GM18505 (cell line): ENCODE data around the gene PPRC1.

Experiments
- ATAC-seq: cut with Tn5 transposase; IDR thresholded peaks from one replicate; pipeline ENCODE4 v1.9.1; 2021; ENCODE audit not compliant: unreplicated experiment
- POLR2A ChIP-seq: IDR thresholded peaks from 4 replicates; pipeline ENCODE4 v1.6.1; 2011; ENCODE audit warnings: borderline replicate concordance; ENCODE audit not compliant: insufficient read depth, insufficient read length; ENCODE audit errors: extremely low read depth

Gene PPRC1

DNA sequence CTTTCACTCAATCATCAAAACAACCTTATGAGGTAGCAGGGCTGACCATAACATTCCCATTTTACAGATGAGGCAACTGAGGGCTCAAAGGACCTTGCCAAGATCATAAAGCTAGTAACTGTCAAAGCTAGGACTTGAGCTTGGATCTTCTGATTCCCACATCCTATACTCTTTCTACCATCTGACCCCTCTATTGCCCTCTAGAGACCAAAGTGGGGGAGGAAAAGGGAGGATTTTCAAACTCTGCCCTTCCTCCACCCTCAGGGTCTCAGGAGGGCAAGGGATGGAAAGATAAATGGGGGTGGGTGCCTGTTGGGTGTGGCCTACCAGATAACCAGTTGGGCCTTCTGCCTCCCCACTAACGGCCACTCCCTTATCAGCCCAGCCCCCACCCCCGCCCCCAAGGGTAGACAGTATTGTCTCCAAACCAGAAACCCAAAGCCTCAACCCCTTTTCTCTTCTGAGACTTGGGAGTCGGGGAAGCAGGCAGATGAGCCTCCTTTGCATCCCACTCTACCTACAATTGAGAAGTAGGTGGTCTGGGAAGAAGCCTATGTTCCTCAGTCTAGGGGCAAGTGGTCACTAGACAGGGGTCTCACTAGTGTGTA lies 20.5 kb upstream of the PPRC1 start:
- no peak for TF ChIP-seq POLR2A
- ATAC-seq = no peak

DNA sequence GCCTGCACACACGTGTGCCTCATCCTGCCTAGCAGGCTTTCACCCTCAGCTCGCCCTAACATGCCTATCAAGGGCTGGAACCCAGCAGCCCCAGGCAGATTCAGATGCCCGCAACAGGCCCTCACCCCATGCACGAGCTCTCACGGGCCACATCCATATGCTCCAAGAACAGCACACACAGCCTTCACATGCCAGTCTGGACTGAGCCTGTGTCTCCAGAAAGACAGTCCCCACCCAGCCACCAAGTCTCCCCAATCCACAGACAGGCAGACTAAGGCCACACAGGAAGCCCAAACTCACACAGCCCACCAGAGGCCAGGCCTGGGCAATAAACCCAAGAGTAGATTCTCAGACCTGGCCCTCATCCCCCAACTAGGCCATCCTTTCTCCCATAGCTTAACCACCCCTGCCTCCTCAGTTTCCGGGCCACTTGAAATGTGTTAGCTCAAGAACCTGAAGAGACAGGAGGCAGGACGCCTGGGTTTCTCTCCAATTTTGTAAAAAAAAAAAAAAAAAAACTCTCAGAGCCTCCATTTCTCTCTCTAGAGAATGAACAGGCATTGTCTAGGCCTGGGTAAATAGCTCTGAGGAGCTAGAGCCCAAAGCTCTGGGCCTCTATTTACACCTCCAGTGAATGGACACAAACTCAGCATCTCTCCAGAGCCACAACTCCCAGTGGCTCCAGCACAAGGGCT lies 19.4 kb upstream of the PPRC1 start:
- TF ChIP-seq POLR2A = no peak
- no peak for ATAC-seq

DNA sequence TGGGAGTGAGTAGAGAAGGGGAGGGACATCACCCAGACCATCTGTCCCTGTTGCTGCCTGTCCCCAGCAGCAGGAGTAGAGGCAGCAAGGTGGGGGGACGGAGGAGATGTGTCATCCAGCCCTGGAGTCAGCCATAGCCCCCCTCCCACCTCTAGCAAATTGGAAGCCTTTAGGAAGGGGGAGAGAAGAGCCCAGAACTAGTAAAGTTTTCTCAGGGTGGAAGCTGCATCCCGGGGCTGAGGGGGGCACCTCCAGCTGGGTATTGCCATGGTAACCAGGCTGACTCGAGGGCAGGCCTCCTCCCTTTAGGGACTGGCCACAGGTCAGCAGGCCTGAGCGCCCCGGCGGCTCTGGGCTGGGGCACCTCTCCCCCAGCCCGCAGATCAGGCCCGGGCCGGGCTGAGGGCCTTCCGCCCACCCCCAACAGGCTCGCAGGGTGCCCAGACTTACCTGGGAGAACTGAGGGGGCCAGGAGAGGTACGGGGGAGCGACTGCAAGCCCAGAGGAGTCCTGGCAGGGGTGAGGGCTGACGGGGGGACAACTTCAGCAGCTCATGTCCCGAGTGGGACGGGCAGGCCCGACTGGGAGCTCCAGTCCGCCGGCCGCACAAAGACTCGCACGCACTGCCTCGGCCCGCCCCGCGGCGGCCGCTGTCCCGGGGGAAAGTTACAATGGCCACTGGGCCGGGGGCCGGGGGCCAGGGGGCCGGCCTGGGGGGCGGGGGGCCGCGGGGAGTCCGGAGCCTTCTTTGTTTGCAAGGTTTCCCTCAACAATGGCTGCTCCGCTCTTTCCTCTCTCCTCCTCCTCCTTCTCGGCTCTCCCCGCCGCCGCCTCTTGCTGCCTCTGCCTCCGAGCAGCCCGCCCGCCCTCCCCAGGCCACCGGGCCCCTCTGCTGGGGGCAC lies 18.6 kb upstream of the PPRC1 start:
- no peak for ATAC-seq
- TF ChIP-seq POLR2A = no peak

DNA sequence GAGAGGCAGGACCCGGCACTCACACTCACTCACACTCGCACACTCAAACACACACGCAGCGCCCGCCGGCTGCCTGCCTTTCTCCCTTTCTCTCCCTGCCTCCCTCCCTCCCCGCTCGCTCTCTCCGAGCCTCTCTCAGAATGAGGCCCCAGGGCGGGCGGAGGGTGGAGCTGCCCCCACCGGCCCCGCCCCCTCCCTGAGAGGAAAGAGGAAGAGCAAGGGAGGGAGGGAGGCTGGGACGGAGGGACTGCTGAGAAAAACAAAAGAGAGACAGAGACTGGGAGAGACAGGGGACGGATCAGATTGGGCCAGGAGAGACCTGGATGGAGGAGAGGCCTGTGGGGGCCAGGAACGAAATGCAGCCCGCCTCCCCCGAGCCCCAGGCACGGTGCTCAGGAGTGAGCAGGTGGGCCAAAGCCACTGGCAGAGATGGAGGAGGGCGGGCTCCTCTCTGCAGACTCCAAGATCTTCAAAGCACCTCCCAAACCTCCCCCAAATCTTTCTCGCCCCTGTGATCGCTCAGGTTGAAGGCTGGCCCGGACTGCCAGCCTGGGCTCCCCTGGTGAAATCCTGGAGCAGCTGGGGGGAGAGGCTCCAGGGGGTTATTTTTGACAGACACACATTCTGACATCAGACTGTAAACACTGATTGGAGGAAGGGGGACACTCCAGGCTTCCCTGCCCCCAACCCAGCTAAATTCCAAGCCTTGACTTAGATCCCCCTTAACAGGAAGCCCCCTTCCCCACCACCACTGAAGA lies 17.8 kb upstream of the PPRC1 start:
- ATAC-seq = no peak
- peak; percentile 81 for TF ChIP-seq POLR2A

DNA sequence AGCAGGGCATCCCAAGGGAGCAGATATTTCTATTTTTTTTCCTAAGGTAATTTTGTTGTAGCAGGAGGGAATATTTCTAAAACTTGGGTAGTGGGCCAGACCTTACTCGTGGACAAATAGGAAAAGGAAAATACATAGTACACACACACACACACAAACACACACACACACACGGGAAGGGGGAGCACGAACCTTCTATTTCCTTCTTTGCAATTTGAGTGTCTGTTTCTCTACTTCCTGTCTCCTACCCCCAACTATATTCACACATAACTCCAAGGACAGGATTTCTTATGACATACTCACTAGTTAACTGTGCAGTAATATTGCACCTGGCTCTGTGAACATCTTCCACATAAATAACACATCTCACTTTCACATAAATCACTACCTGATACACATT lies 17.1 kb upstream of the PPRC1 start:
- TF ChIP-seq POLR2A = no peak
- ATAC-seq = no peak

DNA sequence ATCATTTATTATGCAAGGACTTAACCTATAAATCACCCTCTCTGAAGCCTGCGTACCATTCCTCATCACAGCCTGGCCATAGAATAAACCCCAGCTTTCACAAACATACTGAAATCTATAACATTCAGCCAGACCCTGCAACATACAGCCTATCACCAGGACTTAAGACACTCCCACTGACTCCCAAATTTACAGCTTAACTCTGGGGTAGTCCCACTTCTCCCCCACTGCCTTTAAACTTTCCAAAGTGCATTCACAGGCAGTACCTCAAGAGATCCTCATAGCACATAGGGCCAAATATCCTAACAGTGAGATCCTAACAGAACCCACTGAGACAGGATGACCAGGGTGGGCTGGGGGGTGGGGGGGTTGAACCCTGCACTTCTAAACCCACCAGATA lies 16.2 kb upstream of the PPRC1 start:
- no peak for ATAC-seq
- no peak for TF ChIP-seq POLR2A

DNA sequence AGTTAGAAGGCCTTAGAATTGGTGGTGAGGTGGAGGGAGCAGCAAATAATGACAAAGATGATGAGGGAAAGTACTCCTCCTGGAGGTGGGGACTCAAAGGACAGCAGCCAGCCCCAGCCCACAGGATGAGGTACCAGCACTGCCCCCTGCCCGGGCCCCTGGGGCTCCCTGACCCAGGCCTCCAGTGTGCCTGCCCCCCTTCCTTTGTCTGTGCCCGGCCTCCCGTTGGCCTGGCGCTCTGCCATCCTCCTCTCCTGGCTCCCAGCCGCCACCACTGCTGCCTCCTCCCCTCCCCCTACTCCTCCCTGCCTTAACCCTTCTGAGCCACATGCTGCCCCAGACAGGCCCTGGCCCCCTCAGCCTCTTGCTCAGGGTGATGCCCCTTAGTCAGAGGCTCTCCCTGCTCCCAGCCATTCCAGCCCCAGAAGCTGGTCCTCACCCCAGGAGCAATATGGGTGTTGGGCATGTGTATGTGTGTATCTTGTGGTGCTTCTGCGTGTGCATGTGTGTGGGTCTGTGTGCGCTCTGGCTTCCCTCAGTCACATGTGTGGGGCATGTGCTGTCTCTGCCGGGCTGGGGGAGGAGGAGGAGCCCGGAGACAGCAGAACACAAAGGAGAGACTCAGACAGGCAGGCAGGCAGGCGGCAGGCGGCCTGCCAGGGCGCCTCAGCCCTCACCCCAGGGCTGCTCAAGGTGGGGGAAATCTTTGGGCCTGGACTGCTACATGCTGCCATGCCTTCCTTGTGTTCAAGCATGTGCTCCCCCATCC lies 15.3 kb upstream of the PPRC1 start:
- ATAC-seq = no peak
- no peak for TF ChIP-seq POLR2A

DNA sequence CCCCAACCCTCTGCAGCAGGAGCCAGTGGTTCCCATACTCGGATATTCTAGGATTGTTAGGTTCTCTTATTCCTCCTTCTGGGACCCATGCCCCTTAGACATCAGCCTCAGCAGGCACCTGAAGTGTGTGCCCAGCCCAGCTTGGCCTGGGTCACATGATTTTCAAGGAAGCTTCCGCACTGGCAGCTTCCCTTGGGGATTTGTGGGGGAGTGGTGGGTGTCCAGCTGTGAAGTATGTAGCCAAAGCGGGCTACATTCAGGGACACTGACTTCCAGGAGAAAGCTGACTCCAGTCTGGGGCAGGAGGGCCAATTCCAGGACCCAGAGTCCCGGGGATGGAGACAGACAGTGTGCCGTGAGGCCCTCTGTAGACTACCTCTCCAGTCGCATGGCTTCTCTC lies 14.0 kb upstream of the PPRC1 start:
- ATAC-seq = no peak
- no peak for TF ChIP-seq POLR2A

DNA sequence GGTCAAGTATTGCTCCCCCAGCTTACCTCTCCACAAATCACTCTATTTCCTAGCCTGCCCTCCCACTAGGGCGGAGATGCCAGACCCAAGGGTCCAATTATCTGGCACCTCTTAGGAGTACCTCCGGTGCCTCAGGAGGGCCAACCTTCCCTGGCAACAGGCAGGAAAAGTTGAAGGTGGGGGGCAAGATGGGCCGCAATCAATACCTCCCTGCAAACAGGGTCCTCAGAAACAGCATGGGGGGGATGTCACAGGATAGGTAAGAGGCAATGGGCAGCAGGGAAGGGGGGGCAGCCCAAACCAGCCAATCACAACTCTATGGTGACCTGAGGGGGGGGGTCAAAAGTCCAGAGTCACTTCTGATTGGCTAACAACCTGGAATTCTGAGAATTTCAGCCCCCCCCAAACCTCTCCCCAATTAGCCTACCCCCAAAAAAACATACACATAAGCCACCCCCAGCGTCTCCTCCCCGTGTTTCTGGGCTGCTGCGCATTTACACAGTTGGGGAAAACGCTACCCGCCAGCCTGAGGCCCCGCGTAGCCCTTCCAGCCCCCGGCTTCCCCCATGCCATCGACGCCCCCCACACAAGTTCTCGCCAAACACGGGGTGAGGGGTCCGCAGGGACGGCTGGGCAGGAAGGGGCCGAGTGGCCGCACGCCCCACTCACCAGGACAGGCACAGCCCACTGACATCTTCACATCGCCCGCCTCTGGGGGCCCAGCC lies 13.3 kb upstream of the PPRC1 start:
- peak; percentile 9 for ATAC-seq
- TF ChIP-seq POLR2A = no peak

DNA sequence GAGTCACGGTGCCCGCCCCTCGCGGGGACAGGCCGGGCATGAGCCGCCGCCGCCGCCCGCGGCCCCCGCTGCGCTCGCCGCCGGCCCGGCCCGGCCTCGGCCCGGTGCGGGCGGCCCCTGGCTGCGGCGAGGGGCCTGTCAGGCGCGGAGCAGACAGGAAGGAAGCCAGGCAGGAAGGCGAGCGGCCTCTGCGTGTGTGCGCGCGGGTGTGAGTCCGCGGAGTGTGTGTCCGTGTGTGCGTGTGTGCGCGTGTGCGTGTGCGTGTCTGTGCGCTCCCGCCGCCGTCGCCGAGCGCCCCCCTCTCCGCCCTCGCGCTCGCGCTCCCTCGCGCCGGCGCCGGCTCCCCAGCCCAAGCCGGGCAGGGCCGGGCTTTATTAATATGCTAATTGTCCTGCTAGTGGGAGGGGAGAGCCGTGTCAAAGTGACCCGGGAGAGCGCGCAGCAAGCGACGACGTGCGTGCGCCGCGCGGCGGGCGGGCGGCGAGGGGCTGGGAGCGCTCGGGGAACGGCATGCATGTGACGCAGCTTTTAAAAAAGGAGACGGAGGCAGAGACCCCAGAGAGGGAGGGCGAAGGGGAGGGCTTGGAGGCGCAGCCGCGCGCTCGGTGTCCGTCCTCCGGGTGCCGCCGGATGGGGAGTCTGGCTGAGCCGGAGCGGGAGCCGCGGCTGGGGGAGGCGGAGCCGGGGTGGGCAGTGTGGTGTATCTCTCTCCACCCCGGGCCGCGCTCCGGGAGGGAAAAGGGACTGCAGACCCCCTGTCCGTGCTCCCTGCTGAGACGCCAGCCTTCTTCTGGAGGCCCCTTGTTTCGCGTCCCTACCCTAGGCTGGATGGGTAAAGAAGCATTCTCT lies 12.5 kb upstream of the PPRC1 start, which contains the start of gene LDB1:
LDB1 (minus strand) TSS at position 227 of the 849 bp plus-strand sequence. CDS start 258 bp downstream, outside the sequence.
- peak; percentile 74 for TF ChIP-seq POLR2A
- peak; percentile 62 for ATAC-seq

DNA sequence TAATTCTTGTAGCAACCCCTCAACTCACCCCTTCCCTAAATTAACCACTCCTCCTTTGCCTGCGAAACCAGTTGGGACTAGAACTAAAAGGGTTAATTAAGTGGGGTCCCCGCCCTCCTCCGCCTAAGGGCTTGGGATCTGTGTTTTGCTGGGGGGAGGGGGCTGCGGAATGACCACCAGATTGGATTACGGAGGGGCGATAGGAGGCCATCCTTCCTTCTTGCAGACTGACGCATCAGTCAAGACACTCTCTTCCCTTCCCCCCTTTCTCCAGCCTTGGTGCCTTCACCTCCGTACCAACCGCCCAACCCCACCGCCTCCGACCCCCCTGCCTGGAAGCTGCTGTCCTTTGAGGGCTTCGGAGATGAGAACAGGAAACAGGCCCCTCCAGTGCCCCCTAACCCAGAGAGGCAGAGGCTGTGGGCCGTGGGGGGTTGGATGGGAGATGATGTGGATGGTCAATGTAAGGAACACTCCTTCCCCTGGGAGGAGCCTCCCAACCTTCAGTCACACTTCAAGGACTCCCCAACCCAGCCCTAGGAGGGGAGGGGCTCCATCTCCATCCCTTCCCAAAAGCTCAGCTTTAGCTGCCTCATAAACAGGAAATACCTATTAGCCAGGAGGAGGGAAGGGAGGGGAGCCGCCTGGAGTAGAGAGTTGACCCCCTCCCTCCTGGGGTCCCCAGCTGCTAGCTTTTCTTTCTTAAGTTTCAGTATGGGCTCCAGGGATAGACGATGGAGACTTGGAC lies 11.7 kb upstream of the PPRC1 start:
- no peak for TF ChIP-seq POLR2A
- no peak for ATAC-seq
